Measurements from ENCODE around the gene PHF23.

PHF23 gene

GRCh38 chr17:7266784-7267183 is 27.5 kb upstream of the PHF23 start:
- H3F3A ChIP-seq (ENCODE audit: low read depth) = no peaks in the 10 kb centered on the region
- H3K4me3 ChIP-seq (ENCODE audit: low read length, poor library complexity, severe bottlenecking) = no peak overlapping the region
- H3K36me3 ChIP-seq (ENCODE audit: insufficient read depth, low read length) = no peaks in the 10 kb centered on the region
- H3K9ac ChIP-seq (ENCODE audit: low read depth, low read length, poor library complexity, severe bottlenecking) = no peak overlapping the region
- no peaks in the 10 kb centered on the region for H3K4me1 ChIP-seq (ENCODE audit: insufficient read depth, low read length, poor library complexity, severe bottlenecking)
- H3K27me3 ChIP-seq (ENCODE audit: insufficient read depth, low read length, poor library complexity, severe bottlenecking) = no peaks in the 10 kb centered on the region
- H3K4me2 ChIP-seq (ENCODE audit: low read depth, low read length, poor library complexity, severe bottlenecking) = no peak overlapping the region
- no peaks in the 10 kb centered on the region for H3K9me3 ChIP-seq (ENCODE audit: insufficient read depth, low read depth, low read length)
- H3K9me2 ChIP-seq (replicated peaks; ENCODE audit: low read depth, low read length) = no peaks in the 10 kb centered on the region
- TF ChIP-seq EZH2phosphoT487 (IDR thresholded peaks at IDR 0.05; ENCODE audit: borderline replicate concordance) (no peak), CTCF (conservative IDR thresholded peaks at IDR 0.05; ENCODE audit: low read length) (no peak)
- no peaks in the 10 kb centered on the region for H4K20me1 ChIP-seq (ENCODE audit: insufficient read depth, low read length, poor library complexity, severe bottlenecking)
- no peak overlapping the region for H2AFZ ChIP-seq (ENCODE audit: low read length)
- H3K79me2 ChIP-seq (ENCODE audit: insufficient read depth, low read length) = no peaks in the 10 kb centered on the region

- no peak for TF ChIP-seq CTCF (conservative IDR thresholded peaks at IDR 0.05; ENCODE audit: low read length)
- TF ChIP-seq EZH2phosphoT487 (IDR thresholded peaks at IDR 0.05; ENCODE audit: borderline replicate concordance) = no peak
- Histone ChIP-seq H3K9me3 (ENCODE audit: insufficient read depth, low read depth, low read length) (no peaks in the 10 kb centered on the region), H4K20me1 (ENCODE audit: insufficient read depth, low read length, poor library complexity, severe bottlenecking) (no peaks in the 10 kb centered on the region), H3K9me2 (replicated peaks; ENCODE audit: low read depth, low read length) (no peaks in the 10 kb centered on the region), H3K4me1 (ENCODE audit: insufficient read depth, low read length, poor library complexity, severe bottlenecking) (no peaks in the 10 kb centered on the region), H2AFZ (ENCODE audit: low read length) (no peak overlapping the region), H3K27me3 (ENCODE audit: insufficient read depth, low read length, poor library complexity, severe bottlenecking) (no peaks in the 10 kb centered on the region), H3K36me3 (ENCODE audit: insufficient read depth, low read length) (peaks cover 7% of the 10 kb centered on the region; the same call in 1 of the 2 replicates), H3K79me2 (ENCODE audit: insufficient read depth, low read length) (no peaks in the 10 kb centered on the region), H3K9ac (ENCODE audit: low read depth, low read length, poor library complexity, severe bottlenecking) (no peak overlapping the region), H3F3A (ENCODE audit: low read depth) (no peaks in the 10 kb centered on the region), H3K4me3 (ENCODE audit: low read length, poor library complexity, severe bottlenecking) (no peak overlapping the region), H3K4me2 (ENCODE audit: low read depth, low read length, poor library complexity, severe bottlenecking) (no peak overlapping the region)
Observed at GRCh38 chr17:7263801-7264078, 24.5 kb upstream of the PHF23 start.

- no peak overlapping the region for H3K4me2 ChIP-seq (ENCODE audit: low read depth, low read length, poor library complexity, severe bottlenecking)
- no peaks in the 10 kb centered on the region for H3K9me2 ChIP-seq (replicated peaks; ENCODE audit: low read depth, low read length)
- H3K4me3 ChIP-seq (ENCODE audit: low read length, poor library complexity, severe bottlenecking) = no peak overlapping the region
- no peaks in the 10 kb centered on the region for H3K9me3 ChIP-seq (ENCODE audit: insufficient read depth, low read depth, low read length)
- no peak overlapping the region; the same call in 1 of the 2 replicates for H2AFZ ChIP-seq (ENCODE audit: low read length)
- H3K4me1 ChIP-seq (ENCODE audit: insufficient read depth, low read length, poor library complexity, severe bottlenecking) = no peaks in the 10 kb centered on the region
- no peaks in the 10 kb centered on the region for H4K20me1 ChIP-seq (ENCODE audit: insufficient read depth, low read length, poor library complexity, severe bottlenecking)
- H3K79me2 ChIP-seq (ENCODE audit: insufficient read depth, low read length) = no peaks in the 10 kb centered on the region
- peaks cover 11% of the 10 kb centered on the region; the same call in 1 of the 2 replicates for H3K36me3 ChIP-seq (ENCODE audit: insufficient read depth, low read length)
- no peaks in the 10 kb centered on the region for H3K27me3 ChIP-seq (ENCODE audit: insufficient read depth, low read length, poor library complexity, severe bottlenecking)
- no peak for TF ChIP-seq CTCF (conservative IDR thresholded peaks at IDR 0.05; ENCODE audit: low read length)
- no peak for TF ChIP-seq EZH2phosphoT487 (IDR thresholded peaks at IDR 0.05; ENCODE audit: borderline replicate concordance)
- H3F3A ChIP-seq (ENCODE audit: low read depth) = no peaks in the 10 kb centered on the region
- no peak overlapping the region for H3K9ac ChIP-seq (ENCODE audit: low read depth, low read length, poor library complexity, severe bottlenecking)
Observed at GRCh38 chr17:7262935-7263800, 23.9 kb upstream of the PHF23 start.
